Esophagus squamous epithelium (tissue), 4 donors: ENCODE data around the gene C12orf43.

Experiments
- POLR2A ChIP-seq, 4 donors: fragments of 450-650 bp; IDR thresholded peaks; one replicate each; pipeline ENCODE4 v1.6.1; 2017; ENCODE audit warnings: antibody characterized with exemption in 4 of 4, mild to moderate bottlenecking in 4 of 4, moderate library complexity in 3 of 4
- TF ChIP-seq, protein P1 (sequence below), 6 experiments: fragments of 450-650 bp in 4 of 6; fragments of 200-600 bp in 2 of 6; sonication (generic) in 2 of 6; IDR thresholded peaks; one replicate each; pipeline ENCODE4 v1.5.1; 2016 to 2019; ENCODE audit warnings: antibody characterized with exemption in 6 of 6, mild to moderate bottlenecking in 4 of 6, moderate library complexity in 4 of 6

DNA sequence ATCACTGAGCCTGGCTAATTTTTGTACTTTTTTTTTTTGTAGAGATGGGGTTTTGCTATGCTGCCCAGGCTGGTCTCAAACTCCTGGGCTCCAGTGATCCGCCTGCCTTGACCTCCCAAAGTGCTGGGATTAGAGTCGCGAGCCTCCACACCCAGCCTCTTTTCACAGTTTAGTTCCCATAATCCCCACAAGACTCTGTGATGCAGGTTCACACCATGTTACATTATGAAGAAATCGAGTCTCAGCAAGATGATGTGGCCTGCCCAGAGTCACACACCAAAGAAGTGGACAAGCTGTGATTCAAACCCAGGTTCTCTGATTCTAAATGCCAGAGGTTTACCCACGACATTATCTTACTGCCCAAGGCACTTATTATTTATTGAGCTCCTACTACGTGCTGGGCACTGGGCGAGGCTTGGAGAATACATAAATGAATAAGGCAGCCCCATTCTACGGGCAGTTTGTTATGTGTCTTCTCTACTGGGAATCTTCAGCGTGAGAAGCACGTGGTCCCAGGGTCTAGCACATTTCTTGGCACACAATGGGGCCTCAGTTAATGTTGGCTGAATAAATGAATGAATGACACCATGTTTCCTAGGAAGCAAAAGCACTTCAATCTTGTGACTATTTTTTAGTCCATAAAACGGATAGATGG lies 46.2 kb upstream of the C12orf43 start:
- TF ChIP-seq, protein P1, sequence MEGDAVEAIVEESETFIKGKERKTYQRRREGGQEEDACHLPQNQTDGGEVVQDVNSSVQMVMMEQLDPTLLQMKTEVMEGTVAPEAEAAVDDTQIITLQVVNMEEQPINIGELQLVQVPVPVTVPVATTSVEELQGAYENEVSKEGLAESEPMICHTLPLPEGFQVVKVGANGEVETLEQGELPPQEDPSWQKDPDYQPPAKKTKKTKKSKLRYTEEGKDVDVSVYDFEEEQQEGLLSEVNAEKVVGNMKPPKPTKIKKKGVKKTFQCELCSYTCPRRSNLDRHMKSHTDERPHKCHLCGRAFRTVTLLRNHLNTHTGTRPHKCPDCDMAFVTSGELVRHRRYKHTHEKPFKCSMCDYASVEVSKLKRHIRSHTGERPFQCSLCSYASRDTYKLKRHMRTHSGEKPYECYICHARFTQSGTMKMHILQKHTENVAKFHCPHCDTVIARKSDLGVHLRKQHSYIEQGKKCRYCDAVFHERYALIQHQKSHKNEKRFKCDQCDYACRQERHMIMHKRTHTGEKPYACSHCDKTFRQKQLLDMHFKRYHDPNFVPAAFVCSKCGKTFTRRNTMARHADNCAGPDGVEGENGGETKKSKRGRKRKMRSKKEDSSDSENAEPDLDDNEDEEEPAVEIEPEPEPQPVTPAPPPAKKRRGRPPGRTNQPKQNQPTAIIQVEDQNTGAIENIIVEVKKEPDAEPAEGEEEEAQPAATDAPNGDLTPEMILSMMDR (IDR thresholded peaks at IDR 0.05), result no peak
- no peak for TF ChIP-seq POLR2A (IDR thresholded peaks at IDR 0.05)
